ENCODE data around the gene GRID2. TPM values are rescaled to one million over a fixed set of nuclear protein-coding genes. Genes with fewer than 3 reads are reported as not detected.

GRID2 gene
- total and polyA plus RNA-seq, 2 donors (not counting 1 experiment from before 2014, with no cell fraction given) = under 0.01 to 0.02 TPM

DNA sequence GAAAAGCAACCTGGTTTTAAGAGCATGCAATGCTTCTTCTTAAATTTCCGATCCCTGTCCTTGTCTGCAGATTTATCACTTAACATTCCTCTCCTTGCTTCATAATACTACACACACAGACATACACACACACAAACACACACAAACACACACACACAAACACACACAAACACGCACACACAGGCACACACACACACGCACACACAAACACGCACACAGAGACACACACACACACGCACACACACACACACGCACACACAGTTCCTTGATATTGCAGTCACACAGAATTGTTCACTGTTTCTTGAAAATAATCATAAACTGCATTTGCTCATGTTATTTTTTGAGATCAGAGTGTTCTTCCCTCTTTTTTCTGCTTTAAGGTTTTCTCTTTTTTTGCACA, 1066.5 kb downstream of the GRID2 start:
- H3K27ac ChIP-seq (ENCODE audit: insufficient read depth, low read length) = no peak overlapping the region
- no peaks in the 10 kb centered on the region for H3K27me3 ChIP-seq (ENCODE audit: control insufficient read depth, insufficient read depth, low read length)
- no peak overlapping the region for H3K4me2 ChIP-seq (ENCODE audit: extremely low read depth, insufficient read depth, low read length)
- H3K9me3 ChIP-seq (ENCODE audit: control insufficient read depth, insufficient read depth, low read depth, low read length) = no peaks in the 10 kb centered on the region
- no peak overlapping the region for H3K4me3 ChIP-seq (replicated peaks in 1 of 4; ENCODE audit: control extremely low read depth in 1 of 4, insufficient read depth in 1 of 4, low read depth in 3 of 4, low read length in 4 of 4)
- no peaks in the 10 kb centered on the region for H3K36me3 ChIP-seq (ENCODE audit: control insufficient read depth, insufficient read depth, low read length)
- H3K4me1 ChIP-seq (ENCODE audit: control insufficient read depth, extremely low read depth, insufficient read depth, low read length) = no peaks in the 10 kb centered on the region
- no peak overlapping the region for H3K9ac ChIP-seq (ENCODE audit: insufficient read depth, low read length)
- H2AFZ ChIP-seq (ENCODE audit: low read length) = no peak overlapping the region
- no peaks in the 10 kb centered on the region for H4K20me1 ChIP-seq (ENCODE audit: control insufficient read depth, extremely low read depth, insufficient read depth, low read length)
- H3K79me2 ChIP-seq (ENCODE audit: control insufficient read depth, insufficient read depth, low read length) = no peaks in the 10 kb centered on the region
- TF ChIP-seq, protein P1, sequence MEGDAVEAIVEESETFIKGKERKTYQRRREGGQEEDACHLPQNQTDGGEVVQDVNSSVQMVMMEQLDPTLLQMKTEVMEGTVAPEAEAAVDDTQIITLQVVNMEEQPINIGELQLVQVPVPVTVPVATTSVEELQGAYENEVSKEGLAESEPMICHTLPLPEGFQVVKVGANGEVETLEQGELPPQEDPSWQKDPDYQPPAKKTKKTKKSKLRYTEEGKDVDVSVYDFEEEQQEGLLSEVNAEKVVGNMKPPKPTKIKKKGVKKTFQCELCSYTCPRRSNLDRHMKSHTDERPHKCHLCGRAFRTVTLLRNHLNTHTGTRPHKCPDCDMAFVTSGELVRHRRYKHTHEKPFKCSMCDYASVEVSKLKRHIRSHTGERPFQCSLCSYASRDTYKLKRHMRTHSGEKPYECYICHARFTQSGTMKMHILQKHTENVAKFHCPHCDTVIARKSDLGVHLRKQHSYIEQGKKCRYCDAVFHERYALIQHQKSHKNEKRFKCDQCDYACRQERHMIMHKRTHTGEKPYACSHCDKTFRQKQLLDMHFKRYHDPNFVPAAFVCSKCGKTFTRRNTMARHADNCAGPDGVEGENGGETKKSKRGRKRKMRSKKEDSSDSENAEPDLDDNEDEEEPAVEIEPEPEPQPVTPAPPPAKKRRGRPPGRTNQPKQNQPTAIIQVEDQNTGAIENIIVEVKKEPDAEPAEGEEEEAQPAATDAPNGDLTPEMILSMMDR (conservative IDR thresholded peaks at IDR 0.05 in 1 of 2, IDR thresholded peaks at IDR 0.05 in 1 of 2; ENCODE audit: low read depth in 1 of 2, low read length in 2 of 2) = no peak
- no peak for TF ChIP-seq EZH2 (IDR thresholded peaks at IDR 0.05; ENCODE audit: low read length, missing control alignments)
- DNase-seq (ENCODE audit: low read depth in 2 of 2) = no peak

DNA sequence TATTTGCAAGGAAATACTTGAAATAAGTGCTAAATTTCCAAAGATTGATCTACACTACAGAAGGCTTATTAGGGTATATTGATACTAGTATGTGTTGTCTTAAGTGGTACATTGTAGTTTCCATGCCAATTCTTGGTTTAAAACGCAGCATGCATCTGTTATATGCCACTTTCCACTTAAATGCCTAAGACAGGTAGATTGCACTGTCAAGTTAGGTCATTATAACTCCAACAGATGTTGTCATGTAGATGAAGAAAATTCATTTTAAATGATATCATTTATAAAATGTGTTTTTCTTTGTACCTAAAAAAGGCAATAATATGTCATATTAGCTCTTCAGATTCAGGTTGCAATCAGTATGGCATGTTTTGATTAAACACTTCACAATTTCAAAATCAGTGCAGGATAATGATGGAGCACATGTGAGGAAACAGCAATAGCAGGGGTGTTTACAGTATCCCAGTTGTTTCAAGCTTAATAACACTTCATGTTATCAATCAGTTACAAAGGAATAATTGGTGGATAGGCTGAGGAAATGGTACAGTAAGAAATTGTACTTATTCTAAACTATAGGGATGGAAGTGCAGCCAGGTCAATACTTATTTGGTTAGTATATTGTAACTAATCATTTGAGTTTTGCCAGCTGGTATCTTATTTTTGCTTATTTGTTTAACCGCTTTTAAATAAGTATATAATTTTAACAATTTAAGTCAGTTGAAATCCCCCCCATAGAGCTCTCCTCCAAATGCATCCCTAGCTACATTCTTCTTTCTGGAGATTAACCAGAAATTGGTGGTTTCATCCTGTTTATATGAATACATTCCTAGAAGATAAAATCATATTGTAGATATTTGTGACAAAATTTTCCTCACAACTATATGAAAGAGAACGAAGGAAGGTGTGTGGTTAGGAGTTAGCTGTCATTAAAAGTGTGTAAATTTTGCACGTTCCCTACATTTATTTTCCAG, 1070.4 kb downstream of the GRID2 start:
- Histone ChIP-seq H3K36me3 (ENCODE audit: control insufficient read depth, insufficient read depth, low read length) (no peaks in the 10 kb centered on the region), H3K79me2 (ENCODE audit: control insufficient read depth, insufficient read depth, low read length) (no peaks in the 10 kb centered on the region), H3K4me1 (ENCODE audit: control insufficient read depth, extremely low read depth, insufficient read depth, low read length) (no peaks in the 10 kb centered on the region), H2AFZ (ENCODE audit: low read length) (no peak overlapping the region), H3K27me3 (ENCODE audit: control insufficient read depth, insufficient read depth, low read length) (no peaks in the 10 kb centered on the region), H3K27ac (ENCODE audit: insufficient read depth, low read length) (no peak overlapping the region), H3K9me3 (ENCODE audit: control insufficient read depth, insufficient read depth, low read depth, low read length) (no peaks in the 10 kb centered on the region), H3K4me3 (replicated peaks in 1 of 4; ENCODE audit: control extremely low read depth in 1 of 4, insufficient read depth in 1 of 4, low read depth in 3 of 4, low read length in 4 of 4) (no peak overlapping the region), H4K20me1 (ENCODE audit: control insufficient read depth, extremely low read depth, insufficient read depth, low read length) (no peaks in the 10 kb centered on the region), H3K9ac (ENCODE audit: insufficient read depth, low read length) (no peak overlapping the region), H3K4me2 (ENCODE audit: extremely low read depth, insufficient read depth, low read length) (no peak overlapping the region)
- DNase-seq (ENCODE audit: low read depth in 2 of 2) = peak; percentile 12 to 14
- TF ChIP-seq EZH2 (IDR thresholded peaks at IDR 0.05; ENCODE audit: low read length, missing control alignments) = no peak
- TF ChIP-seq, protein P1 (conservative IDR thresholded peaks at IDR 0.05 in 1 of 2, IDR thresholded peaks at IDR 0.05 in 1 of 2; ENCODE audit: low read depth in 1 of 2, low read length in 2 of 2) = no peak

DNA sequence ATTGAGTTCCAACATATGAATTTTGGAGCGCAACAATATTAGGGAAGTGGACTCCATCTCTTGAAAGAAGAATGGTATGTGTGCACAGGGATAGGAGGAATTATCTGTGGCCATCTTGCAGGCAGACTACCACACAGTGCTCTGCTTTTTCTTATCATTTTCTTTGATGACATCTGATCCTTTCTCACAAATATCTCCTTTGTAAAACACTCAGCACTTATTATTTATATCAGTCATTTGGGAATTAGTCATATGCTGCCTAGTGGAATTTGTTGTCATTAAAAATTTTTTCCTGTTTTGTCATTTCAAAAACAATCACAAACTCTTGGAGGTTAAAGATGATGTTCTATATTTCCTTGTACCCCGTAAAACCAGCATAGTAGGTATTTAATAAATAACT, 1080.5 kb downstream of the GRID2 start:
- Histone ChIP-seq H2AFZ (ENCODE audit: low read length) (no peak overlapping the region), H3K27me3 (ENCODE audit: control insufficient read depth, insufficient read depth, low read length) (no peaks in the 10 kb centered on the region), H4K20me1 (ENCODE audit: control insufficient read depth, extremely low read depth, insufficient read depth, low read length) (no peaks in the 10 kb centered on the region), H3K9ac (ENCODE audit: insufficient read depth, low read length) (no peak overlapping the region), H3K4me3 (replicated peaks in 1 of 4; ENCODE audit: control extremely low read depth in 1 of 4, insufficient read depth in 1 of 4, low read depth in 3 of 4, low read length in 4 of 4) (no peak overlapping the region), H3K9me3 (ENCODE audit: control insufficient read depth, insufficient read depth, low read depth, low read length) (no peaks in the 10 kb centered on the region), H3K27ac (ENCODE audit: insufficient read depth, low read length) (no peak overlapping the region), H3K79me2 (ENCODE audit: control insufficient read depth, insufficient read depth, low read length) (no peaks in the 10 kb centered on the region), H3K4me2 (ENCODE audit: extremely low read depth, insufficient read depth, low read length) (no peak overlapping the region), H3K36me3 (ENCODE audit: control insufficient read depth, insufficient read depth, low read length) (no peaks in the 10 kb centered on the region), H3K4me1 (ENCODE audit: control insufficient read depth, extremely low read depth, insufficient read depth, low read length) (no peaks in the 10 kb centered on the region)
- no peak for TF ChIP-seq EZH2 (IDR thresholded peaks at IDR 0.05; ENCODE audit: low read length, missing control alignments)
- DNase-seq (ENCODE audit: low read depth in 2 of 2) = peak; percentile 14 to 17

Measured in fibroblast of lung (primary cell).